WI38 (cell line): ENCODE results near the gene ATP6V1G1.
"Not testable (repeated sequence)": the region's sequence is repeated elsewhere in the genome, so short reads cannot be mapped to it uniquely, and the experiment has no call there.

ENCODE experiments used
- H3K4me3 ChIP-seq: 2 replicates; pipeline ENCODE4 v1.5.1; 2011; ENCODE audit warnings: low read depth, mild to moderate bottlenecking, control low read depth, low read length
- CTCF ChIP-seq: IDR thresholded peaks from 2 replicates; pipeline ENCODE4 v1.5.1; 2012; ENCODE audit warnings: low read depth, mild to moderate bottlenecking, control low read depth, low read length

Gene ATP6V1G1

GRCh38 chr9:114591849-114592248, 4.3 kb downstream of the ATP6V1G1 start:
- no peak for TF ChIP-seq CTCF
- no peak overlapping the region for H3K4me3 ChIP-seq

- no peak overlapping the region for H3K4me3 ChIP-seq
- no peak; the same call in 1 of the 2 replicates for TF ChIP-seq CTCF
These were observed 4.8 kb downstream of the ATP6V1G1 start for GRCh38 chr9:114592356-114592755.

GRCh38 chr9:114594136-114594535, 6.6 kb downstream of the ATP6V1G1 start:
- TF ChIP-seq CTCF: no peak
- H3K4me3 ChIP-seq: no peak overlapping the region

- not testable (repeated sequence) for H3K4me3 ChIP-seq
These were observed 13.1 kb downstream of the ATP6V1G1 start for GRCh38 chr9:114600502-114601248.

- not testable (repeated sequence) for H3K4me3 ChIP-seq
These were observed 14.2 kb downstream of the ATP6V1G1 start for GRCh38 chr9:114601787-114602186.

- H3K4me3 ChIP-seq: no peak overlapping the region
- no peak for TF ChIP-seq CTCF
These were observed 15.1 kb downstream of the ATP6V1G1 start for GRCh38 chr9:114602620-114603019.

GRCh38 chr9:114603248-114603647, 15.7 kb downstream of the ATP6V1G1 start:
- no peak for TF ChIP-seq CTCF
- no peak overlapping the region for H3K4me3 ChIP-seq

GRCh38 chr9:114604989-114605388, 17.4 kb downstream of the ATP6V1G1 start:
- no peak for TF ChIP-seq CTCF
- no peak overlapping the region for H3K4me3 ChIP-seq
